NCI-H146 treated with DMSO at 0.1 percent for 48 hours (cell line): ENCODE measurements around the gene KIF21B.

ENCODE experiments used
- DNase-seq: peaks from one replicate; lab custom pipeline; 2025; ENCODE audit not compliant: unreplicated experiment; lab: John Stamatoyannopoulos, UW

KIF21B gene

DNA sequence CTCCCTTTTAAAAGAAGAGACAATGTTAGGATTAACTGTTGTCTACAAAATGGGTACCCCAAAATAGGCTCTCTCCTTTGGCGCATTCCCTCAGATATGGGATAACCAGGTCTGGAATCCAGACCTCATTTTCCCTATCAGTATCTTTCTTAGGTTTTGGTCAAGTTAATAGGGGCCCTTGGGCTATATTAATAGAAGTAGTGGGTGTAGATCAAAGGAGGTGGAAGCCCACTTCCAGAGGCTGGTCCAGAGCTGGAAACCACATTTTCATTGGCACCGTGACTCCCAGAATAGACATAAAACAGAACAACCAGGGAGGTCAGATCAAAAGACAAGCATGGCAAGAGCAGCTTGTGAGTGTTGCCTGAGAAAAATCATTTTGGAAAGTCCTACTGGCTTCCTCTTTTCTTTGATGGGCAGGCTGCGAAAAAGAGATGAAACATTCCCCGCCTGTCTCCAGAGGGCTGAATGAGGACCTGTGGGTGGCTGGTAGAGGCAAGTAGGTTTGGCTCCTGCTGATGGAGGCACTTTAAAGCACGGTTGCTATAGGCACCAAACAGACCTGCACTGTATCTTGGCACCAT lies 25.8 kb upstream of the KIF21B start:
- DNase-seq, result no peak

DNA sequence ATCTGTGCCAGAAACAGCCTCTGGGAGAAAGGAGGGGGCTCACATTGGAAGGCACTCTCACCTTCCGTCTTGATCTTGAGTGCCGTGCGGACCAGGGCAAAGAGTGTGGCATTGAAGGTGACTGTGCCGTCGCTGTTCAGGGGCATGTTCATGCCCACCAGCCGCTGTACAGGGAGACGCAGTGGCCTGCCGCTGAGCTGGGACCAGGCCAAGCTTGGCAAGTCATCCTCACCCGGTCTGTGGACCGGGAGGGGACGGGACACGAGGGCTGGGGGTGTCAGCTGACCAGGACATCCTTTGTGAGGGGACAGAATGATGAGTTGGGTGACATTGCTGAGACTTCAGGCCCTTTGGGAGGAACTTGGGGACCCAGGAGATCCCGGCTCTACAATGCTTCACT lies 25.0 kb upstream of the KIF21B start:
- DNase-seq, result no peak

DNA sequence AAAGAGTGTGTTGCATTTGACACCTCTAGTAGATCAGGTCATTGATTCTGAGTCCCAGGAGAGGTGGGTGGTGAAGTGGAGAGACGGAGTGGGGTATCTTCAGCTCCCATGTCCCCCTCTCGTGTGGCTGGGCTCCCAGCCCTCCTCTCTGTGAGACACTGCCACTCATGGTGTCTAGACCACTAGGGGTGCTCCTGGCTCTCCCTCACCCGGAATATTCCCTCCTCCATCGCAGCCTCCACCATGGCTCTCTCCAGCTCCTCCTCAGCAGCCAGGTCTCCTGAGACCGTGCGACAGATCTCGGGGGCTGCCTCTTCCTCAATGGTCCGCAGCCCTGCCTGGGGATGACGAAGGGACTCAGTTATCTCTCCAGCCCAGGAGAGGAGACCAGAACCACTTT lies 20.6 kb upstream of the KIF21B start:
- no peak for DNase-seq

DNA sequence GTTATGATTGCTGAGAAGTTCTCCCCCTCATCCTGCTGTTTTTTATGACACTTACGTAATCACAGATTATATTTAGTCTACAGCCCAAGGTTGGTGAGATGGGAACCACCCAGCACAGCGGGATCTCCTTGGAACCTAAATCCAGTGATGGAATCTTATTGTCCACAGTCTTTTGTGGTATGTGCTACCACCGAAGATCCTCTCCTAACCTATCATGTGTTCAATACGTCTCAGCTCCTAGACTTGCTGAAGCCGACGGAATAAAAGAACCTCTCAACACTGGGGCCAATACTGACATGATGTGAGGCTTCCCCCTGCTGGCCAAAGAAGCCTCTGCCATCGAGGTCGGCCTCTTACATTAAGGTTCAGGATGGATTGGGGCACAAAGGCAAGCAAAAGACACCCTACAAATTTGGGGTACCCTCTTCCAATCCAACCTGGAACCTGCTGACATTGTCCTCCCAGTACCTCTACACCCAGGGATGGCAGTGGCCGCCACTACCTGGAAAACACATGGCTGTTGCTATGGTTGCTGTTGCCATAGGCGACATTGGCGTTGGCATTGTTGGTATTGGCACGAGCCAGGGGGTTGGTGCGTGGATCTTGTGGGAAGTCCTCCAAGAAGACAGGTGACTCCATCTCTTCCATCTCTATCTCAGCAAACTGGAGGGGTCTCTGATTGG lies 19.4 kb upstream of the KIF21B start:
- peak; percentile 48 for DNase-seq

DNA sequence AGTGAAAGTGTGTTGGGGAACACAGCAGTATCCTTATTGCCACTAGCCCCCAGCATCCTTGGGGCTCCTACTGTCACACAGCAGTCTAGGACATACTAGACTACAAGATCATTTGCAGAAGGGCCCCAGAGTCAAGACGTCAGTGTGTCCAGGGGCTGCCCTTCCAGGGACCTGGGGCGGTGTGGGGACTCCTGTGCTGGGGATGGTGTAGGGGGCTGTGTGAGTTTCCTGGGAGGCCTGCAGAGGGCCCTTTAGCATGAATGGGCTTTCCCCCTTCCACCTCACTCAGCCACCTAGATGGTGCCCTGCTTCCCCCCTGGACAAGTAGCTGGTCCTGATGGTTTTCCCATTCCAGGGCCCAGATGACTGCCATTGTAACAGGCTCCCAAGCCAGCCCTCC lies 17.5 kb upstream of the KIF21B start:
- DNase-seq, result no peak

DNA sequence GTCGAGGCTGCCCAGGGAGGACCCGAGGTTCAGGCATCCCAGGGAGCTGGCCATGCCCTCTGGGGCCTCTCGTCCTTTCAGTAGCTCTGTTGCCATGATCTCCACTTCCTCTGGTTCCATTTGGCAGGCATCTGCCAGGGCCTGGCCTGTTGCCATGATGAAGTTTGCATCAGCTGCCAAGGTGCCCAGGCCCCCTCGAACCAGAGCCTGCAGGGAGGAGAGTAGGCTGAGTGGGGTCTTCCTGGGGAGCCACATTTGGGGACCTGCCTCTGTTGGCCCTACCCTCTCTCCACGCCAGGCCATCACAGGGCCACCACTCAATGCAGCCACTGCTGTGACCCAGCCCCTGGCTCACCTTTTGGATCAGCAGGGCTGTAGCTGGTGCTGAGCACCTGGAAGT lies 16.4 kb upstream of the KIF21B start:
- no peak for DNase-seq

DNA sequence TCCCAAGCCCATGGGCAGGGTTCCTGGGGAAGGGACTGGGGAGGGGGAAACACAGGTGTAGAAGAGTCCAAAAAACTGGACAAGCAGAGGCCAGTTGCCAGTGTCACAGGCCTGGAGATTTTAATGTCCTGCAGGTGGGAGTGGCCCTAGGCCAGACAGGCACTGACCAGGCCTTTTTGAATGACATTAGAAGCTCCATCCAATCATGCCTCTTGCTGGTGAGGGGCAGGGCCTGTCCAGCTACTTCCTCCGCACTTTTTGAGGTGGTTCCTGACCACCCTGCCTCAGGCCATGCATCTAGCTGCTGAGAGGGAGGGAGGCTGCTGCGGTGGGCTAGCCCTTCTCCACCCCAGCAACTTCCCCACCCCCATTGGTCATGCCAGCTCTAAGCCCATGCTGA lies 15.9 kb upstream of the KIF21B start:
- DNase-seq, result no peak

DNA sequence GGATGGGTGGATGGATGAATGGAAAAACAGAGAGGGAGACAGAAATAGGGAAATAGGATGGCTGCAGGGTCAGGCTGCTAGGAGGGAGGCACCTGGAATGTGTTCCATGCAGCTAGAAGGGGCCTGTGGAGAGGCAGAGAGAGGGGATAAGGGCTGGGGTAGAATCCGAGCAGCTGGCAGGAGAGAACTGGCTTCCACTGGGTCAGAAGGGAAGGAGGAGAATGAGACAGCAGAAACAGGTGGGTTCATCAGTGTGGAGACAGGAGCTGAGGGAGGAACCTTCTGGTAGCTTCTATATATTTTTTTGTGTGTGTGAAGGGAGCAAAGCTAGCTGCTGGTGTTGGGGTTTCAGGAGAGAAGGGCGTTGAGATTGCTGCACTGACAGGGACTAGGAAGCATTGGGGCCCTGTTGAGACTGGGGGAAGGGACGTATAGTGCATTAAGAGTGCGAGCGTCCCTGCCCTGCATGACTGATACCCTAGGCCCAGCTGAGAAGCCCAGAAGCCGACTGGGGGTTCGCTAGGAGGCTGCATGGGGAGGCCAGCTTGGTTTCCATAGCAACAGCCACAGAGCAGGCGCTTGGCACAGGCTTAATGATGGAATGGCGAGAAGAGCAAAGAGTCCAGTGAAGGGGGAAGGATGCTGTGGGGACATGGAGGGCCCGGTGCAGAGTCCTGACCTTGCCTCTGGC lies 14.8 kb upstream of the KIF21B start:
- no peak for DNase-seq

DNA sequence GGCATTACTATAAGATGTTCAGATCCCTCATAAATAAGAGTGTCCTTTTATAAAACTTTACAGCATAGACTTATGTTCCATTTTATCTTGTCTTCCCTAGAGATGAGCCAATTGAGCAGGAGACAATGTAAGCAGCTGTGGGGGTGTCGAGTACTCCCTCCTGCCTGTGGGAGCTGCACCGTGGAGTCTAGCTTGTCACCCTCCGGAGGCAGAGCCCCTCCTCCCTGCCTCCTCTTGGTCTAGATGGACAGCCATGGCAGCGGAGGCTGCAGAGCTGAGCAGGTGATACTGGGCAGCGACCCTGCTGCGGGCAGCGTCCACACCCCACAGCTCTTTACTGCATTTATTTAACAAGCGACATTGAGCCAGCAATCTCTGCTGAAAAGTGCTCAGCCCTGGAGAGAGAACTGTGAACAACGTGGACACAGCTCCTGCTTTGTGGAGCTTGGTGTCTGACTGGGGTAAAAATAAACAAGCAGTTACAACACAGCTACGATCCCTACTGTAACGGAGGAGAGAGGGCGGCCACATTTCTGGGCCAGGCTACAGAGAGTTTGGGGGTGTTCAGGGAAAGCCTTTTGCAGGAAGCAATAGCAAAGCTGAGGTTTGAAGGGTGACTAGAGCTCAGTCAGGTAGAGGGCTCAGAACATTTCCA lies 12.8 kb upstream of the KIF21B start:
- DNase-seq, result peak; percentile 43

DNA sequence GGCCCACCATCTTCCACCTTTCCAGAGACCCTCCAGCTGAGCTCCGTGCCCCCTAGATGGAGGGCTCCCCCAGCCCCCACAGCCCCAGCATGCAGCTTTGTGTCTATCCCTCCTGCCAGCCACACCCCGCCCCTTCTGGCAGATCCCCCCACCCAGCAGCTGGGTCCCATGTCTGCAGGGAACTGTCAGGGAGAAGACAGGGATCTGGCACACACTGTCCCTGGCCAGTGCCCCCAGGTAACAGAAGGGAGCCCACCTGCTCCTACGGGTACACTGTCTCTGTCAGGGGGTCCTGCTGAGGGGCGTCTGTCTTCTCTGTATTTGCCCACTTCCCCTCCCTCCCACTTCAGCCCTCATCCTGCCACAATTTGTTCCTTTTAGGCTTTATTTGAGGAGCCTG lies 11.2 kb upstream of the KIF21B start:
- no peak for DNase-seq

DNA sequence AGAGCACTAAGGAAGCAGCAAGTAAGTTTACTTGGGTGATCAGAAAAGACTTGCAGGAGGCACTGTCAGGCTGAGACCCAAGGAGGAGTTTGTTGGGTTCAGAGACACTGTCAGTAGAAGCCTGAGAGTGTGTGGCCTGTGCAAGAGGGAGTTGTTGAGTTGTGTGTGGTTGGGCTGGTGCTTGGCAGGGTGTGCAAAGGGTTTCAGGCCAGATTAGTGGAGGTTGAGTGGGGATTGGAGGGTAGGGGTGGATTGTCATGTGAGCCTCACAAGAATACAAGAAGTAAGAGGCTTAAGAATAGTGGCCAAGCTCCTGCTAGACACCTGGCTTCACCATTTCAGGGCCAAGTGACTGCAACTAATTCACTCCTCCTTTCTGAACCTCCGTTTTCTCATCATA lies 8.9 kb upstream of the KIF21B start:
- no peak for DNase-seq

DNA sequence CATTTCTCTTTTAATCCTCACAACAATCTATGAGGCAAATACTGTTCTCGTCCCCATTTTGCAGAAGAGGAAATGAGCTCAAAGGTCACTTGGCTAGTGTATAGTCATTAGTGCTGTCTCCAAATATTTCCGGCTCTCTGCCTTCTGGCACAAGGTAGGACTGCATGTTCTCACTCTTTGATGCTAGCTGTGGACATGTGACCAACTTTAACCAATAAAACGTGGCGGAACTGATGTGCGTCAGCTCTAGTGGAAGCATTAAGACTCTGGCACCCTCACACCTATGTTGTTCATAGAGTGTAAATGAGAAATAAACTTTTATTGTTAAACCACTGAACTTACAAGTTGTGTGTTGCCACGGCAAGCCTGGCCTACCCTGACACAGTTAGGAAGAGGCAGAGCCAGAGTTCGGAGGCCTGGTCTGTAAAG lies 5.0 kb upstream of the KIF21B start:
- DNase-seq, result no peak

DNA sequence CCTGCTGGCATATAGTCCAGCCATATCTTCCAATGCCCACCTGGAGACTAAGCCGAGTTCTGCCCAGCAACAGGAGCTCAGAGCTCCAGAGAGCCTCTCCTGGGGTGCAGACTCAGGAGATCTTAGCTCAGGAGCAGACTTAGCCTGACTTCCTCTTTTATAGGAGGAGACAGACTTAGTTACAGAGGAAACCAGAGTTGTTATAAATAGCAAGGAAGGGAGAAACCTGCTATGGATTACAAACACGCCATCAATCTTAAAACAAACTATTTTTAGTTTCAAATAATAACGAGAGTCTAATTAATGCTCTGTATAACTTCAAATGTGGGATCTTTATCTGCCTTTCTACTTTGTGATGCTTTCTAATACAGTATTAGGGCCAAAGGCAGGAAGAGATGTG lies 3.3 kb upstream of the KIF21B start:
- DNase-seq, result no peak

DNA sequence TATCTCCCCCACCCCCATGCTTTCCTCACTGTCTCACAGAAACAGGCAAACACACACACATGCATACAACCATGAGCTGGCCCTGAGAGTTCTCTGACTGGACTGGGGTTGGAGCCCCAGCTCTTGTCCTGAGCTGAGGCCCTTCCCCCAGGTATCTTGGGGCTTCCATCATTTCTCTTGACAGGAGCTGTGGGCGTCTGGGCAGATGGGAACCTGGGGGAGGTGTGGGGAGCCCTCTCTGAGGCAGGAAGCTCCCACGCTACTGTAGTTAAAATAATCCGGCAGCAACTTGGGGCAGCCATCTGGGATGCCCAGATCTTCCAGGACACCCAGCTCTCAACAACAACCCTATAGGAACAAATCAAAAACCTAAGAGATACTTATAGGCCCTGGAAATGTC lies 2.7 kb upstream of the KIF21B start:
- no peak for DNase-seq

DNA sequence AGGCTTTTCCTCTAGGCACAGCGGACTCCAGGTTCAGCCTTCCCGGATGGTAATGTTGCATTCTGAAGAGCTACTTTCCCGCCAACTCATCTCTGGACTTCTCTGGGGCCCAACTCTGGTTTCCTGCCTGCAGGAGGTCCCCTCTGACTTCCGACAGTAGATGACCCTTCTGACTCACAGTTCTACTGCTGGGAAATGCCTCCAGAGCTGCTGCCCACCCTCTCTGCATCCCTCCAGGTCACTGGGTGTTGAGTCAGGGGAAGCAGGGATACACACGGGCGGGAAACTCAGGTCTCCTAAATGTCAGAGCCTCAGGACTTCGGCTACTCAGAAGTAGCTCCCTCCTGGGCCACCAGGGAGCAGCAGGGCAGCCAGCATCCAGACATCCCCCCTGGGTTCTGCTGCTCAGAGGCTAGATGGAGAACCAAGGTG lies 2.1 kb upstream of the KIF21B start:
- DNase-seq, result no peak

DNA sequence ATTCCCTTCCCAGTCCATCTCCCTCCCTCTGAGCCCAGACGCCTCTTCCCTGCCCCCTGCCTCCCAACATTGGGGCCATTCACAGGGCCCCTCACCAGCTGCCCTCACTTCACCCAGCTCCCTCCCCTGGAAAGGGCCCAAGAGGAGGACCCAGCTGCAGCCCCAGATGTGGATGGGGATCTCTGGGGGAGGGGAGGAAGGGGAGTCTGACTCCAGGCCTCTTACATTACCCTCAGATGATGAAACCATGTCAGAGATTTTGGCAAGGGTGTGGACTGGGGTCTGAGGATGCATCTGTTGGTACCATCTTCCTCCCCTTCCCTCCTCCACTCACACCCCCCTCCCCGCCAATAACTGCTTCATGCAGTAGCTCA lies 1.1 kb upstream of the KIF21B start:
- DNase-seq, result no peak

DNA sequence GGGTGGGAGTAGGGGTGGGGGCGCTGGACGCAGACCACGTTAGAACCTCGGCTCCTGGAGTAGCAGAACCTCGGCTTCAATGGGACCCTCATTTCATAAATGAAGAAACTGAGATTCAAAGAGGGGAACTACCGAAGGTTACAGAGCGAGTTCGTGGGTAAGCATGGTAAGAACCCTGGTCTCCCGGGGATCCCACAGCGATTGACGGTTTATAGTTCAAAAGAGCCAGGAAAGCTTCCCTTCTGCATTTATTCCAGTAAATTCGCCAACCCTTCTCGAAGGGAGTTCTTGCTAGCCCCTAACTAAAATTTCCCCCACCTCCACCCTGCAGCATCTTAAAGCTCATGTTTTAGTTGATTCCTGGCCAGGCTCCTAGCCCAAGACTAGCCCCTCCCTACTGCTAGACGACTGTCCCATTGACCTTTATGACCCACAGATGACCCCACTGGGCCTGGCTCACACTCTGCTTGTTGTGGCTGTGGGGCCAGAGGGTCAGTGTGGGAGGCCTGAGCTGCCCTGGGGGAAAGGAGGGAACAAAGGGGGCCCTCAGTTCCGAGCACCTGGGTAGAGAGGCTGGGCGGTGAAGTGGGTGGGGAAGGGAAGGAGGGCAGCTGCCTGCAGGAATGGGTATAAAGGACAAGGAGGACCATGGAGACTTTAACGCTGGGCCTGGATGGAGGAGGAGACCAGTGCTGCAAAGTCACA lies 558 bp upstream of the KIF21B start:
- DNase-seq, result no peak

DNA sequence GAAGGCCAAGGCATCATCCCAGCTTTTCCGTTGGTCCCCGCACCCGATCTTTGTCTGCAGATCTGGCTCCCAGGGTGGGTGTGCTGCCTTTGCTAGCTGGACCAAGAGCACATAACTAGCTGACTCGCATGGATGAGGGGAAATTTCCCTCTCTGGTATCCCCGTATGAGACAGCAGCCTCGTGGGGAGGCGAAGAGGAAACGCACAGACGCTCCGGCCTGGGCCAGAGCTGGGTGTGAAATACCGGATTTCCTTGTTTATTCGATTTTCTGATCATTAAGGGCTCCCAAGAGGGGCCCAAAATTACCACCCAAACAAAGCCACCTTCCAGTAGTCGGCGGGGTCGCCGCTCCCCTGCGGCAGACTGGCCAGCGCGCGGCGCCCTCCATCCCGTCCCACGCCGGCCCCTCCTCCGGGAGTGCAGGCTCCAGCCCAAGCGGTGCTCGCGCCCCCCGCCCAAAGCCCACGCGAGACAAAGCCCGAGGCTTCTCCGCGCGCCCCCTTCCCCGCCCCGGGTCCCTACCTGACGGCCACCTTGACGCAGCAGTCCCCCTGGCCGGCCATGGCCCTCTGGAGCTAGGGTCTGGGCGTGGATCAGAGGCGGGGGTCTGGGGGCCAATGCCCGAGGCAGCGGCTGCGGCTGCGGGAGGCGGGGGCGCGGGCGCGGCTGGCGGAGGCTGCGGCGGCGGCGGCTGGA lies 546 bp downstream of the KIF21B start:
- DNase-seq, result no peak

DNA sequence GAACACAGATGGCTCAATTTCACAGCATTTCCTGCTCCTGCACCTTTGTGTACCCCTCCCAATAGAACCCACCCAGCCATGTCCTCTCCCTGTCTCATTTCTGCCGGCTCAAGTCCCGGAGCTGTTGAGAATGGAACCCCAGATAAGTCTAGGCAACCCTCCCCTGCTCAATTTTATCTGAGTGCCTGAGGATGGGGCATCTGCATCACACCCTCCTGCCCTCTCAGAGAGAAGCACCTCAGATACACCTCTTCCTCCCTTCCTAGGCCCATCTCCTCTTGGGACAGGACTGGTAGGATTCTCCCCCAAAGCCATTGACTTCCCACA lies 1.1 kb downstream of the KIF21B start:
- no peak for DNase-seq

DNA sequence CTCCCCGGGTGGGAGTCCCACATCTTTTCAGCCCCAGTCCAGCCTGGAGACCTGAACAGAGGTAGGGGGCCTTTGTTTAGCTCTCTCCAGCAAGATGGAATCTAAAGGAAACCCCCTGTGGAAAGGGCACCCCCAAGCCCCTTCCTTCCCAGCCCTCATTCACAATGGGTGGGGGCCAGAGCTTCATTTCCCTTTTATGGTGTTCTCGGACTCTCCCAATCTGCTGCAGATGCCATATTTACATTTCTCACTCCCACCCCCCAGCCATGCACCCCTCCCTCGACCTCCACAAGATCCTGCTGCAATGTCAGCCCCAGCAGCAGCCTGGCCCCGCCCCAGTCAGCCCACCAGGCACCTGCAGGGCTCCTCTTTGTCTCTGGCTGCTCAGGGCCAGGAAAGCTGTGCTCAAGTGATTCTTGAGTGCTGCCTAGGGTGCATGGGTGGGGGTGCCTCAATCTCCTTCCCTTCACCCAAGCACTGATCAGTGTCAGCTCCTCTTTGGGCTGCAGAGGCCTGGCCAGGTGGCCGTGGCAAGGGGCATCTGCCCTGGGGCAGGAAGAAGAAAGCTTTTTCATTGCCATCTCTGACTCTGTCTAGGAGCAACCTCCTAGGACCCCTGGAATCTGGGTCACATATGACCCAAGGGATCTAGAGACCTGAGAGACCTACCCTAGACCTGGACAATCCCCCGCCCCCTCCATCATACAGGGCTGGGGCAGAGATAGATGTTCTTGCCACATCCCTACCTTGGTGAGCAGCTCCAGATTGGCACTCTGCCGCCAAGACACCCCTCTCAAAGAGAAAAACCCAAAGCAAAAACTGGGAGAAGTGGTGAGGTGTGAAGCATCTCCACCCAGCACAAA lies 1.7 kb downstream of the KIF21B start:
- peak; percentile 3 for DNase-seq
